Spleen (tissue), 7 donors: ENCODE results near the gene CDH13.

Experiments
- POLR2A ChIP-seq, 3 donors: fragments of 450-650 bp; IDR thresholded peaks; one replicate each; pipeline ENCODE4 v1.5.1; 2017; ENCODE audit warnings: antibody characterized with exemption in 3 of 3, mild to moderate bottlenecking in 1 of 3
- TF ChIP-seq, protein P1 (sequence below), 11 experiments: fragments of 200-600 bp in 7 of 11; fragments of 450-650 bp in 4 of 11; sonication (generic) in 4 of 11; IDR thresholded peaks in 8 of 11; conservative IDR thresholded peaks in 3 of 11; 1 replicate in 7 of 11; 2 replicates in 4 of 11; pipeline versions ENCODE4 v1.4.0 to v1.8.0; 2016 to 2021; ENCODE audit warnings: antibody characterized with exemption in 11 of 11, inconsistent platforms in 4 of 11, mild to moderate bottlenecking in 1 of 11
- donor health status: DM: no; HTN: no; CAD: no; lungs with moderate emphysema.
- donor health status: DM: no; HTN: no; CAD: no.
- donor health status: DM: no; HTN: no; CAD: no.

DNA sequence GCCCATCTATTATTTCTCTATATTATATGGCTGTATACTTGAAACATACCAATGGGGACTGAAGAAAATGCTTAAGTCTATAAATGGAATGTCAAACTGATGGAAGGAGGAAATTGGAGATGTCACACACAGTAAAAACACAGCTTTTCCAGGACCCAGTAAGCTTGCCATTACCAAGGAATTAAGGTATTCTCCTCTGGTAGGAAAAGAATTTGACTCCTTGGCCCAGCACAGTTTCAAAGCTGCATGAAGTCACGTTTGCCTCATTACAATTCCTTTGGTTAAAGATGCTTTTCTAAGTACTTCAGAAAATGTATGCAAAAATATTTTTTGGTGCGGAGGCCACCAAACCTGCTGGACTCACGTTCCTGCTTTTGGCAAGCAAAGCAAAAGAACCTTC lies 48.5 kb downstream of the CDH13 start:
- TF ChIP-seq, protein P1, sequence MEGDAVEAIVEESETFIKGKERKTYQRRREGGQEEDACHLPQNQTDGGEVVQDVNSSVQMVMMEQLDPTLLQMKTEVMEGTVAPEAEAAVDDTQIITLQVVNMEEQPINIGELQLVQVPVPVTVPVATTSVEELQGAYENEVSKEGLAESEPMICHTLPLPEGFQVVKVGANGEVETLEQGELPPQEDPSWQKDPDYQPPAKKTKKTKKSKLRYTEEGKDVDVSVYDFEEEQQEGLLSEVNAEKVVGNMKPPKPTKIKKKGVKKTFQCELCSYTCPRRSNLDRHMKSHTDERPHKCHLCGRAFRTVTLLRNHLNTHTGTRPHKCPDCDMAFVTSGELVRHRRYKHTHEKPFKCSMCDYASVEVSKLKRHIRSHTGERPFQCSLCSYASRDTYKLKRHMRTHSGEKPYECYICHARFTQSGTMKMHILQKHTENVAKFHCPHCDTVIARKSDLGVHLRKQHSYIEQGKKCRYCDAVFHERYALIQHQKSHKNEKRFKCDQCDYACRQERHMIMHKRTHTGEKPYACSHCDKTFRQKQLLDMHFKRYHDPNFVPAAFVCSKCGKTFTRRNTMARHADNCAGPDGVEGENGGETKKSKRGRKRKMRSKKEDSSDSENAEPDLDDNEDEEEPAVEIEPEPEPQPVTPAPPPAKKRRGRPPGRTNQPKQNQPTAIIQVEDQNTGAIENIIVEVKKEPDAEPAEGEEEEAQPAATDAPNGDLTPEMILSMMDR (IDR thresholded peaks at IDR 0.05 in 8 of 11, conservative IDR thresholded peaks at IDR 0.05 in 3 of 11): no peak
- no peak for TF ChIP-seq POLR2A (IDR thresholded peaks at IDR 0.05)
